A673 (cell line): ENCODE measurements around the gene SLC35B2.

ENCODE experiments used
- EZH2 ChIP-seq: fragments of 200-600 bp; sonication (generic); IDR thresholded peaks from 2 replicates; pipeline ENCODE4 v1.6.1; 2017; ENCODE audit warnings: borderline replicate concordance, low read depth, mild to moderate bottlenecking, mixed read lengths, antibody characterized with exemption, low read length; ENCODE audit not compliant: poor library complexity, severe bottlenecking
- TF ChIP-seq, protein P1 (sequence below): fragments of 300-800, 200-600 bp; sonication (generic); conservative IDR thresholded peaks from 2 replicates; pipeline ENCODE4 v1.5.1; 2017; ENCODE audit warnings: low read depth, mild to moderate bottlenecking, antibody characterized with exemption, low read length, moderate library complexity, mixed read lengths

DNA sequence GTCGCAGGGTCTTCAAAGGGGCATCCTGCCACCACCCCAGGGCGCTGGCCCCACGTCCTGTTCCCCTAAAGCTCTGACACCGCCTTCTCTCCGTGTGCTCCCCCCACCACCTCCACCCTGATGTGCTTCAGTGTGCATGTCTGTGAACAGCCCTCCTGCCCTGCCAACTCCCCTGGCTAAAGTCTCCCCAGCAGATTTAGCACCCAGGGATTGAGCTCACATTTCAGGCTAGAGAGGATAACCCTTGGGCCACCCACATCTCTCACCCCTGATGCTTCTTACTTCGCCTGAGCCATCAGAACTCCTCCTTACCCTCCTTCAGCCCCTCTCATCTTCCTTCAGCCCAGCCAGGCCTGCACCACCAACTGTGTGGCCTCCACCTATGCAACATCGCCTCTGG lies 20.4 kb upstream of the SLC35B2 start:
- TF ChIP-seq, protein P1, sequence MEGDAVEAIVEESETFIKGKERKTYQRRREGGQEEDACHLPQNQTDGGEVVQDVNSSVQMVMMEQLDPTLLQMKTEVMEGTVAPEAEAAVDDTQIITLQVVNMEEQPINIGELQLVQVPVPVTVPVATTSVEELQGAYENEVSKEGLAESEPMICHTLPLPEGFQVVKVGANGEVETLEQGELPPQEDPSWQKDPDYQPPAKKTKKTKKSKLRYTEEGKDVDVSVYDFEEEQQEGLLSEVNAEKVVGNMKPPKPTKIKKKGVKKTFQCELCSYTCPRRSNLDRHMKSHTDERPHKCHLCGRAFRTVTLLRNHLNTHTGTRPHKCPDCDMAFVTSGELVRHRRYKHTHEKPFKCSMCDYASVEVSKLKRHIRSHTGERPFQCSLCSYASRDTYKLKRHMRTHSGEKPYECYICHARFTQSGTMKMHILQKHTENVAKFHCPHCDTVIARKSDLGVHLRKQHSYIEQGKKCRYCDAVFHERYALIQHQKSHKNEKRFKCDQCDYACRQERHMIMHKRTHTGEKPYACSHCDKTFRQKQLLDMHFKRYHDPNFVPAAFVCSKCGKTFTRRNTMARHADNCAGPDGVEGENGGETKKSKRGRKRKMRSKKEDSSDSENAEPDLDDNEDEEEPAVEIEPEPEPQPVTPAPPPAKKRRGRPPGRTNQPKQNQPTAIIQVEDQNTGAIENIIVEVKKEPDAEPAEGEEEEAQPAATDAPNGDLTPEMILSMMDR, result no peak
- no peak for TF ChIP-seq EZH2
